Lower leg skin (tissue), 3 donors: ENCODE data around the gene JMJD7.

Source experiments
- POLR2A ChIP-seq, 2 donors: fragments of 450-650 bp; IDR thresholded peaks; one replicate each; pipeline ENCODE4 v1.6.1; 2016 to 2017; ENCODE audit warnings: antibody characterized with exemption in 2 of 2, mild to moderate bottlenecking in 1 of 2, moderate library complexity in 1 of 2
- TF ChIP-seq, protein P1 (sequence below), 3 donors: fragments of 450-650 bp; IDR thresholded peaks; one replicate each; pipeline ENCODE4 v1.5.1; 2016; ENCODE audit warnings: antibody characterized with exemption in 3 of 3, mild to moderate bottlenecking in 3 of 3, moderate library complexity in 2 of 3

DNA sequence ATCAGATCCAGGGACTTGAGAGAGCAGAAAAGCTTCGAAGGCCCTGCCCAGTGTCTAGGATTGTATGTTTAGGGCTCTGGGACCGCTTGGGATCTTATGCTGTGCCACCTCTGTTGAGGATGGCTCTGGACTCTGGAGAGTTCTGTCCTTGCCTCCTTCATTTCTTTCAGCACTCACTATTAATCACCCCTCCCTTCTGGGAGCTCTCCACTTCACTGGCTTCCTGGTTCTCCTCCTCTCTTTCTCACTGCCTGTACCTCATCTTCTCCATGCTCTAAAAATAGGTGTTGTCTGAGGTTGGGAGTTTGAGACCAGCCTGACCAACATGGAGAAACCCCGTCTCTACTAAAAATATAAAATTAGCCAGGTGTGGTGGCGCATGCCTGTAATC is 36.4 kb upstream of the JMJD7 start:
- TF ChIP-seq, protein P1, sequence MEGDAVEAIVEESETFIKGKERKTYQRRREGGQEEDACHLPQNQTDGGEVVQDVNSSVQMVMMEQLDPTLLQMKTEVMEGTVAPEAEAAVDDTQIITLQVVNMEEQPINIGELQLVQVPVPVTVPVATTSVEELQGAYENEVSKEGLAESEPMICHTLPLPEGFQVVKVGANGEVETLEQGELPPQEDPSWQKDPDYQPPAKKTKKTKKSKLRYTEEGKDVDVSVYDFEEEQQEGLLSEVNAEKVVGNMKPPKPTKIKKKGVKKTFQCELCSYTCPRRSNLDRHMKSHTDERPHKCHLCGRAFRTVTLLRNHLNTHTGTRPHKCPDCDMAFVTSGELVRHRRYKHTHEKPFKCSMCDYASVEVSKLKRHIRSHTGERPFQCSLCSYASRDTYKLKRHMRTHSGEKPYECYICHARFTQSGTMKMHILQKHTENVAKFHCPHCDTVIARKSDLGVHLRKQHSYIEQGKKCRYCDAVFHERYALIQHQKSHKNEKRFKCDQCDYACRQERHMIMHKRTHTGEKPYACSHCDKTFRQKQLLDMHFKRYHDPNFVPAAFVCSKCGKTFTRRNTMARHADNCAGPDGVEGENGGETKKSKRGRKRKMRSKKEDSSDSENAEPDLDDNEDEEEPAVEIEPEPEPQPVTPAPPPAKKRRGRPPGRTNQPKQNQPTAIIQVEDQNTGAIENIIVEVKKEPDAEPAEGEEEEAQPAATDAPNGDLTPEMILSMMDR (IDR thresholded peaks at IDR 0.05): no peak
- TF ChIP-seq POLR2A (IDR thresholded peaks at IDR 0.05): no peak
